Measurements from ENCODE around the gene STRADA. TPM values are rescaled to one million over a fixed set of nuclear protein-coding genes. Genes with fewer than 3 reads are reported as not detected.

STRADA gene
- total RNA-seq, 1 donor from 2014 or later, result 54.1 TPM

GRCh38 chr17:63703029-63703428 lies 38.6 kb downstream of the STRADA start:
- intact Hi-C loops (cut with micrococcal nuclease), result no loop called here

DNA sequence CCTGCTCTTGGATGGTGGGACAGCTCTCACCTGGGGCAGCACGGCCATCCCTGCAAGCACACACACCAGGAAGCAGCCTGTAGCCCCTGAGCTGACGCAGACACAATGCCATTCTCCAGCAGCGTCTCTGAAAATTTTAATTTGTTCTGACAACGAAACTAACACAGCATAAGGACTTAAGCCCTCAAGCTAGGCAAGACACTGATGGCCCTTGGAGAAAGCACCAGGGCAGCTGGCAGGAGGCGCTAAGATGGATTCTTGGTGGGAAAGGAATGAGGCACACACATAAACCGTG lies 38.9 kb downstream of the STRADA start:
- intact Hi-C loops (cut with micrococcal nuclease), result loop anchor here (1.0 kb wide), 2 partner anchors 71 to 79 kb away; partner anchors contain the start of gene CCDC47

DNA sequence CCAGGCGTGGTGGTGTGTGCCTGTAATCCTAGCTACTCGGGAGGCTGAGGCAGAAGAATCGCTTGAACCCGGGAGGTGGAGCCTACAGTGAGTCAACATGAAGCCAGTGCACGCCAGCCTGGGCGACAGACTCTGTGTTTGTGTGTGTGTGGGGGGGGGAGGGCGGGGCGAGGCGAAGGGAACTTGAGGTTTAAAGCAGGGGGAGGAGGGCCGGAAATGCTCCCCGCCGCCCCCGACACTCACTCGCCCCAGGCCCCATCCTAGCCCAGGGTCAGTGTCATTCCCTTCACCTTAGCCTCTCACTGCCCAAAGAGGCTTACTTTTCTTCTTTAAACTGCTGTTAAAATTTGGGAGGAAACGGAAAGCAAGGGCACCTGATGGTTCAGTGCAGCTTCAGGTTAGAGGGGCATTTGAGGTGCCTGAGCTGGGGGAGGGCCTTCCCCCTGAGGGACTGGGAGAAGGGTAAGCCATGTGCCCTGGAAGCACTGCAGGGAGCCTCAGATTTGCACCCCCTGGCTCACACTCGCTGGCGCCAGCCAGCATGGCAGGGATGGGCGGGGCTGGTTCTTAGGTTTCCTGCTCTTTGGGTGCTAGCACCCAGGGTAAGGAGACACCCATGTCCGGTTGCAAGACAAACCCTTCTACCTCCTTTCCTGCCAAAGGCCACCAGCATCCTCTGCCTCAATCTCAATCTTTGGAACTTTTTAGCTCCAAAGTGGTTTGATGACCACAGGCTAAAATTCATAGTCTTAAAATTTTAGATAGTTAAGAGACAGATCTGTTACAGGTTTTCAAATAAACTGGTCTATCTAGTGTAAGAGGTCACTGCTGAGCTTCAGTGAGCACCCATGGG lies 39.5 kb downstream of the STRADA start:
- intact Hi-C loops (cut with micrococcal nuclease), result loop anchor here (1.0 to 2.0 kb wide), 3 partner anchors 71 to 141 kb away; partner anchors contain the start of genes CCDC47 and SMARCD2

DNA sequence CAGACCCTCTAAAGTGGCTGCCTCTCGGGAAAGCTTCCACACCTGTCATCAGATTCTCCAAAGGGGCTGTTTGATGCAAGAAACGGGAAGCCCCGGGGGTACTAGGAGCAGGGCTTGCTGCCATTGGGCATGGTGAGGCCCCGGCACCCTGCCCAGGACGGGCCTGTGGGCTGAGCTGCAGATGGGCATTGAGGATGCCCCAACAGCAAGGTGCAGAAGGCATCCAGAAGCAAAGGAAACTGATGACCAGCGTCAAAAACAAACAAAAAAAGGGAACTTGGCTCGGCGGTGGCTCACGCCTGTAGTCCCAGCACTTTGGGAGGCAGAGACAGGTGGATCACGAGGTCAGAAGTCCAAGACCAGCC lies 40.2 kb downstream of the STRADA start:
- intact Hi-C loops (cut with micrococcal nuclease), result loop anchor here (2.0 kb wide), 1 partner anchor 141 kb away; the partner anchor contains the start of gene SMARCD2

DNA sequence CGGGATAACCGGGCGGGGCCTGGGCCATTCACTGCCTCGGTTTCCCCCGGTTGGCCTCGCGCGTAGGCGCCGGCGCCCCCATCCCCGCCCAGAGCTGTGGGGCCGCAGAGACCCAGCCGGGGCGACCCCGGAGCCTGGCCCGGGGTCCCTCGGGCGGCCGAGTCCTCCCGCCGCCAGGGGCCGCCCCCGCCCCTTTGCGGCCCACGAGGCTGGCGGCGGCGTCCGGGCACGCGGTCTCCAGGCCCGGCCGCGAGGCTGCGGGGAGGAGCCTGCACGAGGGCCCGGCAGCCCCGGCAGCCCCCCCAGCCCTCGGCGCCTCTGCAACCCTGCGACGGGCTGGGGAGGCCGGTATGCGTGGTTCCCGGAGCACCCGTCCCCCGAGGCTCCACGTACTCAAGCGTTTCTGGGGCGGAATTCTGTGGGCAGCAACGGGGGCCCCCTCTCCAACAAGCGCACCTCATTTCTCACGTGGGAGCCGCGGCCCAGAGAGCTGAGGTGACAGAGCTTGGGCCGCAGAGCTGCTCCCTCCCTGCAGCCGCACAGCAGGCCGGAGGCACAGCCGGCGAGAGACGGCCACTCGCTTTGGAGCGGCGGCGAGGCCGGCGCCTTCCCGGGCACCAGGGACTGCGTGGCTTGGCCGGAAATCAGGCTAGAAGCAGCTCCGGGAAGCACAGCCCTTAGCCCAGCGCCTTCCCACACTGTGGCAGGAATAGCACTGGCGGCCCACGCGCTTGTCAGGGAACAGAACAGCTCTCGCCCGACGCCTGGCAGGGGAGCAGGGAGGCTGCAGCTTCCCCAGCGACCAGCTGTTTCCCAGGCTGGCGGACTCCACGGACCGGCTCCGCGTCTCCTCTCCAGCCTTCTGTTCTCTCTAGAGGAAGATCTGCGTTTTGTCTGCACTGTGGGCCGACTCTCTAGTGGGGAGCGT lies 40.8 kb downstream of the STRADA start:
- intact Hi-C loops (cut with micrococcal nuclease), result loop anchor here (2.0 kb wide), 1 partner anchor 142 kb away; the partner anchor contains the start of gene SMARCD2

- intact Hi-C loops (cut with micrococcal nuclease), result loop anchor here (1.0 to 5.0 kb wide), 7 partner anchors 41 to 263 kb away; partner anchors contain the start of genes DCAF7, FTSJ3, MAP3K3 and PSMC5
Observed at GRCh38 chr17:63699638-63700527, 41.7 kb downstream of the STRADA start, which contains the start of gene LIMD2. Gene LIMD2 (minus strand): TSS chr17:63700125. CDS start chr17:63699298, 827 bp downstream.

DNA sequence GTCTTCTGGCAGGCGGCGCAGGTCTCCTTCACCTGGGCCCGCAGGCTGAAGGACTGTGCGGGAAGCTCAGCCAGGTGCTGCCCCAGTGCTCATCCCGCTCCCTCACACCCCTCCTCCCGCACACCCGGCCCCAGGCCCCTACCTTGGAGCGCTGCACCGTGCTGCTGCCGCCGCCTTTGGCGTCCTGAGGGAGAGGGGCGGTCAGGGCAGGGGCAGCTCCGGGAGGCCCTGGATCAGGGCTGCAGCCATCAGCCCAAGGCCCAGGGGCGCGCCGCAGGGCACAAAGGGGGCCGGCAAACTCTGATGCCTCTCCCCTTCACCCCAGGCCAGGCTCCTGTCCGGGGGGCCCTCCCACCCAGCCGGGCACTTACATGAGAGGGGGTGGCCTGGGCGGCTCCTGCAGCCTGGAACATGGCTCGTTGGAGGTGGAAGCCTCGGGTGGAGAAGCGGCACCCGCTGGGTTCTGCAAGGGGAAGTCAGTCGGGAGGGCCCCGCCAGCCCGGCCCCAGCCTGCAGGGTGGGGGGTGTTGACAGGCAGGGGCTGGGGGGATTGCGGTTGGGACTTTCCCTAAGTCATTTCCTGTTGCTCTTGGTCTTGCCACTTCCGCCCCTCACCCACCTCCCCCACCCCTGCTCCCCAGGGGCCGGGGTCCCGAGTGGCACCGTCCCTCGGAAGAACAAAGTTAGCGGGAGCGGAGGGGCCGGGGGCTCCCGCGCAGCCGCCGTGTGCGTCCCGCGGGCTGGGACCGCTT lies 42.5 kb downstream of the STRADA start:
- intact Hi-C loops (cut with micrococcal nuclease), result loop anchor here (1.0 to 5.0 kb wide), 8 partner anchors 11 to 262 kb away; partner anchors contain the start of genes CCDC47, DCAF7, FTSJ3 and MAP3K3

- intact Hi-C loops (cut with micrococcal nuclease), result loop anchor here (1.0 to 5.0 kb wide), 5 partner anchors 12 to 261 kb away; partner anchors contain the start of genes CCDC47 and MAP3K3
Observed at GRCh38 chr17:63698381-63698885, 43.2 kb downstream of the STRADA start.

GRCh38 chr17:63697341-63698286 lies 44.0 kb downstream of the STRADA start:
- intact Hi-C loops (cut with micrococcal nuclease), result loop anchor here (1.0 to 5.0 kb wide), 5 partner anchors 13 to 260 kb away; partner anchors contain the start of genes CCDC47 and MAP3K3

DNA sequence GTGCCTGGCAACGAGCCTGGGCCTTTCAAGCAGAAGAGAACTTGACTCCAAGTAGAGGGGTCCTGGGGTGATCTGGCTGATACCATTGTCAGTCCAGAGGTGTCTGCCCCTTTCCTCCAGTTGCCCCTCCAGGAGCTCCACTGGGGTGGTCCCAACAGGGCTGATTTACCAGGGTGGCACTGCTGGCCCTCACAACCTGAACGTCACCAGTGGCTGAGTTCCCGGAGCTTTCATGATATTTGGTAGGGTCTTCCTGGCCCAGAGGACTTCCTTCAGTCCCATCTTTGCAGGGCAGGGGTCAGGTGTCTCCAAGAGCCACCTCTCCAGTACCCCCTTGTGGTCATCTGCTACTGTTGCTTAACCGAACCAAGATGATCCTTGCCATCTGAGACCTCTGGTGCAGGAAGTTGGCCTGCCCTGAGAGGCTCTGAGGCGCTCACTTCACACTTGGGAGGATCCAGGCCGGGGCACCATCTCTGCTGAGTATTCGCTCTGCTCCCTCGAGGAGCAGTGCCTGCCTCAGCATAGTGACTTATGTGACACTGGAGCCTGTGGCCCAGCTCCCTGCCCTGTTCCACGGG lies 45.1 kb downstream of the STRADA start:
- intact Hi-C loops (cut with micrococcal nuclease), result loop anchor here (5.0 kb wide), 1 partner anchor 259 kb away; no protein-coding TSS in a partner anchor

DNA sequence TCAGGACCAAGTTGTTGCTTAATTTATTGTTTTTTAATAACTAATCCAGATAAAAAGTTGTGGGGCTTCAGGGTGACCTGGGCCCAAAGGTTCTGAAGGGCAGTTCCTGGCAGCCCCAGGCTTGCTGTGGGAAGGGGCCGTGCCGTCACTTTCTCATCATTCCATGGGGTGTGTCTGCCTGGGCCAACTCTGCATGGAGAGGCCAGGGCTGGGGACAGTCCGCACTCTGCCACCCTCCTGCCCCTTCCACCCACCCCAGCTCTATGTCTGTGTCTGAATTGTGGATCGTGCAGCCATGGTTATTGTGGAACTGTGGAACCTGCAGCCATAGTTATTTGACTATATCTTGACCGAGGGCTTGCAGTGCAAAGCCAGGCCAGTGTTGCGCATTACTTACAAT lies 45.7 kb downstream of the STRADA start:
- intact Hi-C loops (cut with micrococcal nuclease), result loop anchor here (5.0 kb wide), 1 partner anchor 259 kb away; no protein-coding TSS in a partner anchor

DNA sequence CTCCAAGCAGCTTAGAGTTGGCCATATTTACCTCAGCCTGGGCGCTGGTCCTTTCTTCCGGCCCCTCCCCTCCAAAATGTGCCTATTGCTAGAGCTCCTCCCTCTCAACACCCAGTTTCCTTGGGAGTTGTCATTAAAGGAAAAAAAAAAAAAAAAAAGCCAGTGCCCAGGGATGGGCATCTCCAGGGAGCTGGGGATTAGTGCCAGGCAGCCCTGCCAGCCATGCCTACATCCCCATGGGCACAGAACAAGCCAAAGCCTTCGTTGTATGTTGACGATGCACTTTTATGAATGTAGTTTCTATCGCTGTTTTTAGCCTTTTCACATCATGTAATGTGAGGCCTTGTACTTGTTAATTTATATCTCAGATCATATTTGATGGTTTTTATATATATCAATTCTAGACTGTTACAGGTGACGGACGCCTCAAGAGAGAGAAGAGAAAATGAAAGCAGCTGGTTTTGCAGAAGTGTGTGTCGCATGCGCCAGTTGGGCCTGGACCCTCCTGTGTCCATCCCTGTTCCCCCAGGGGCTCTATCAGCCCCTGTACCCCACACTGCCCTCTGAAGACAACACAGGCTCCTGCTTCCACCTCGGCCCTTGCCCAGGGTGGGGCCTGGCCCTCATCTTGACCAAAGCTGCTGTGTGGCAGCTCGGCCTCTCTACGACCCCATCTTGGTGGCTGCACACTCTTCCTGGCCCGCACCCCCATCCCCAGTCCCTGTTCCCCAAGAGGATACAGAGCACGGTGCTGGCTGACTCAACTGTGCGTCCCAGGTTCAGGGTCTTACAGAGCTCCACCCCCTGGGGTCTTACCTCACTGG lies 46.4 kb downstream of the STRADA start:
- intact Hi-C loops (cut with micrococcal nuclease), result loop anchor here (5.0 kb wide), 1 partner anchor 258 kb away; no protein-coding TSS in a partner anchor

DNA sequence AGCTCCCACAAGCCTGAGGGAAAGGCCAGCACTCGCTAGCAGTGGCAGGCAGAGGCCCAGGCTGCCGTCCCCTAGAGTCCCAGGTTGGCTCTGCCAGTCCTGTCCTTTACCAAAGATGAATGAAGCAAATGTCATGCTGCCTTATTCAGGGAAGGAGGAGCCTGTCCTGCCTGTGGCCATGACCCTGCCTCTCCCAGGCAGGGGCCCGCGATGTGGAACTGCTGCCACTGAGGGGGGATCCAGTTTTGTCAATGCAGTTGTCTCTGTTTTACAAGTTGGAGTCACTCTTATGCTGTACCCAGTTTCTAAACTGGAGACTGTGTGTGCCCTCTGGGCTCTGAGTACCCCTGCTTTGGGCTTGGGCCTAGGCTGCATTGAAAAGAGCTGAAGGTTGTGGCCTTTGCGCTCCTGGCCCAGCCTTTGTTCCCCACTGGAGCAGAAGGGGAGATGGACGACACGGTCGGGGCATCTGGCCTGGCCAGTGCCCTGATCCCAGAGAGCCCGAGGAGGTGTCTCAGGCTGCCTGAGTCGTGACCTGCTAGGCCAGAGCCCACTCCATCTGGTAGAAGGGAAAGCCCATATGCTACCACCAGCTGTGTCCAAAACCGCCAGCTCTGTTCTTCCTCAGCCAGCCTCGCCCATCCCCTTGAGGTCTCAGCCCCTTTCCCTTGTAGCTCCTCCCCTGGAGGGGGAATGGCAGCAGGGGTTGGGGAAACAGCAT lies 47.2 kb downstream of the STRADA start:
- intact Hi-C loops (cut with micrococcal nuclease), result no loop called here

- intact Hi-C loops (cut with micrococcal nuclease), result no loop called here
Observed at GRCh38 chr17:63693411-63694113, 48.0 kb downstream of the STRADA start.

DNA sequence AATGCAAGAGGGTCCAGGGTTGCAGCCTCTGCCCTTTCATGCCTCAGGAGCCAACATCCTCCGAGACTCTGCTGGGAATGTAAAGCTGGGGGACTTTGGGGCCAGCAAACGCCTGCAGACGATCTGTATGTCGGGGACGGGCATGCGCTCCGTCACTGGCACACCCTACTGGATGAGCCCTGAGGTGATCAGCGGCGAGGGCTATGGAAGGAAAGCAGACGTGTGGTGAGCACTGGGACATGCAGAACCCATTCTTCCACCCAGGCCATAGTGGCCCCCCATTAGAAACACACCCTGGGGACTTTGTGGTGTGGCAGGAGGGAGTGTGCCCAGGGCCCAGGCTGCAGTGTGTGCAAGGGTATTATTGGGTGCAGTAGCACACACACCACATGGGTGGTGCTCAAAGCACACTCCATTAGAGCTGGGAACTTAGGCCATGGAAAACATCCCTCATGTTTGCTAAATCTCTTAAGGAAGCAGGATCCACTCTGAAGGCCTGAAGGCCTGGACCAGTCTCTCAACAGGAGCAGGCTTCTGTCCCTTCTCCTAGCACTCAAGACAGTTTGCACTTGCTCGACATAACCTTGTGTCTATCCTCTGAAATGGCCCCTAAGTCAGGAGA lies 49.3 kb downstream of the STRADA start:
- intact Hi-C loops (cut with micrococcal nuclease), result no loop called here

Measured in T-helper 2 cell treated with Interferon-gamma antibody and Interleukin-4, amounts not matched to agents 100 ng/mL and 5 ng/mL, for 36 hours (primary cell).